ES-I3 (cell line): ENCODE data around the gene ADCY2.
A peak's percentile ranks its signal among the peaks of the same experiment; 100 is the strongest.
"Not testable (repeated sequence)": the region's sequence is repeated elsewhere in the genome, so short reads cannot be mapped to it uniquely, and the experiment has no call there.

Experiments used
- H3K36me3 ChIP-seq: 2 replicates; pipeline ENCODE4 v1.6.1; 2013; ENCODE audit warnings: mild to moderate bottlenecking, low read length, control low read depth, moderate library complexity; ENCODE audit not compliant: insufficient read depth
- H3K4me1 ChIP-seq: 2 replicates; pipeline ENCODE4 v1.6.1; 2013; ENCODE audit warnings: mild to moderate bottlenecking, control low read depth, low read length; ENCODE audit not compliant: insufficient read depth
- H3K9ac ChIP-seq: 2 replicates; pipeline ENCODE4 v1.6.1; 2013; ENCODE audit warnings: low read depth, mild to moderate bottlenecking, low read length, moderate library complexity
- H3K9me3 ChIP-seq: 2 replicates; pipeline ENCODE4 v1.6.1; 2013; ENCODE audit warnings: mild to moderate bottlenecking, low read length, moderate library complexity; ENCODE audit not compliant: control insufficient read depth, insufficient read depth

ADCY2 gene

GRCh38 chr5:7415123-7415522, 19.2 kb downstream of the ADCY2 start:
- H3K4me1 ChIP-seq = peaks cover 31% of the 10 kb centered on the region
- H3K36me3 ChIP-seq = peaks cover 17% of the 10 kb centered on the region; the same call in 1 of the 2 replicates
- H3K9ac ChIP-seq = no peak overlapping the region
- H3K9me3 ChIP-seq = no peaks in the 10 kb centered on the region

DNA sequence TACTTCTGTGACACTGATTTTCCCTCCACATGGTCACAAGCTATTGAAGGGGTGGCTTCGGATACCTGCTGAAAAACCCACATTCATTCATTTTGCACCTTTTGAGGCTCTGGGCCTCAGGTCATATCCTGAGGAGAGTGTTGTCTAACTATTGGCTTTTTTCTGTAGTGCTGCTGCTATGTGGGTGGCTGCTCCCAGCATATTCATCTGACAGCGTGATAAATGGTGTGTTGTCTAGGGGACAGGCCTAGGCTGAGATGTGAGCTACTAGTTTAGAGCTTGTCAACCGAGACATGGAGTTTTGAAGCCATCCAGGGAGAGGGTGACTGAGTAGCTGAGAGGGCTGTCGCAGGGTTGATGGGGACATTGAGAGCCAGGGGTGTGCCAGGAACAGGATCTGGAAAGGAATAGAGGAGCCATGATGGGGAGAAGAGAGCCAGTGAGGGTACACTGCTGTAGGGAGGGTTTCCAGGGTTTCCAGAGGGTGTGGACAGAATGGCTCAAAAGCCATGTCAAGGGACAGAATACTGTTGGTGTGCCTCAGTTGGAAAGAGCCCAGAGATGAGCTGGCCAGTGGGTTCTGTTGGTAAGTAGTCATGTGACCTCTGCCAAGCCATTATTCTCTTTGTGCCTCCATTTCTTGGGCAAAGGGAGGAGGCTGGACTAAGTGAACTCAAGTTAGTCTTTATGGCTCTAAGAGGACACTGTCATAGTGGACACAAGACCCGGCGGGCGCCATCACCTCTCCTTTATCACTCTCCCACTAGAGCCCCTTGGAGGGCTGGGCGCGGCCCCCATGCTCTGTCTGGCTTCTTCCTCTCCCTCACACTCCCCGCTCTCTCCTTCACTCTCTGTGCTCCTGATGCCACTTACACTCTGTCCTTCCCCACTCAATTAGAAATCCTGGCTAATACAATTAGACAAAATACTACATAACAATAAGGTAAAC, 19.9 kb downstream of the ADCY2 start:
- Histone ChIP-seq H3K9ac (no peak overlapping the region), H3K4me1 (peaks cover 30% of the 10 kb centered on the region), H3K9me3 (no peaks in the 10 kb centered on the region), H3K36me3 (peaks cover 17% of the 10 kb centered on the region; the same call in 1 of the 2 replicates)

GRCh38 chr5:7418276-7418675, 22.3 kb downstream of the ADCY2 start:
- Histone ChIP-seq H3K36me3 (peaks cover 20% of the 10 kb centered on the region), H3K9me3 (no peaks in the 10 kb centered on the region), H3K4me1 (peaks cover 44% of the 10 kb centered on the region), H3K9ac (no peak overlapping the region)

- Histone ChIP-seq H3K9ac (no peak overlapping the region), H3K4me1 (peaks cover 53% of the 10 kb centered on the region), H3K9me3 (no peaks in the 10 kb centered on the region), H3K36me3 (peaks cover 22% of the 10 kb centered on the region)
These were observed 23.4 kb downstream of the ADCY2 start for GRCh38 chr5:7419367-7419766.

- Histone ChIP-seq H3K4me1 (peaks cover 58% of the 10 kb centered on the region), H3K36me3 (peaks cover 23% of the 10 kb centered on the region), H3K9me3 (no peaks in the 10 kb centered on the region), H3K9ac (no peak overlapping the region)
These were observed 23.9 kb downstream of the ADCY2 start for GRCh38 chr5:7419846-7420245.

GRCh38 chr5:7420510-7421280, 24.8 kb downstream of the ADCY2 start:
- Histone ChIP-seq H3K4me1 (peaks cover 67% of the 10 kb centered on the region), H3K9ac (peak overlapping the region; percentile 11; the same call in 1 of the 2 replicates), H3K36me3 (peaks cover 15% of the 10 kb centered on the region), H3K9me3 (no peaks in the 10 kb centered on the region)

DNA sequence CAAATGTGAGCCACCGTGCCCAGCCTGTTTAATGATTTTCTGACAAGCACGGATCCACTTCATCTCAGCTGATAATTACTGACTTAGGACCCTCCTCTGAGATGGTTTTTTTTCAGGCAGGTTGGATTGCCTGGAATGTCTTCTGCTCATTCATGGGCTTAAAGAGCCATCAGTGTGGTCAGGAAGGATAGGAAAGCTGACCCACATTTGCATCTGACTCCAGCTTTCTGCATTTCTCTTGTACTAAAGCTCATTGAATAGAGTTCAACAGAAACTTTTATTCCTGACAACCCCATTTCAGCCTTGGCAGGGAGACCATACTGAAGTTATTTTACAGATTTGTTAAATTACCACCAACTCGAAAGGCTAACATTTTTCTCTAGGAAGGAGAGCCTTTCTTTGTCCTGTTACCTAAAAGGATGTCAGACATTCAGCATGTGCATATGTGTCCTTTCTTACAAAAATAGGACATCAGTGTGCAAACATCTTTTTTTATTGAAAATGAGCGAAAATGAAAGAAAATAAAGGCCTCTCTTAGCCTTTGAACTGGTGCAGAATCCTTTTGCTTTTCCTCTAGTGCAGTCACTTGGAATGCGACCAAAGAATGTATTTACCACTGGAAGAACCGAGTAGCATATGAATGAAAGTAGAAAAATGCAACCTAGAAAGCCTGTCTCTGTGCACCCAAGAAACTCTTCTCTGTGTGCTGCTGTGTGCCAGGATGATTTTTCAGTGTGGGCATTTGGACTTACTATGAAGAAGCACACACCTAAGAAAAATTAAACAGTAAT, 26.6 kb downstream of the ADCY2 start:
- H3K9ac ChIP-seq = no peak overlapping the region
- peaks cover 72% of the 10 kb centered on the region for H3K4me1 ChIP-seq

DNA sequence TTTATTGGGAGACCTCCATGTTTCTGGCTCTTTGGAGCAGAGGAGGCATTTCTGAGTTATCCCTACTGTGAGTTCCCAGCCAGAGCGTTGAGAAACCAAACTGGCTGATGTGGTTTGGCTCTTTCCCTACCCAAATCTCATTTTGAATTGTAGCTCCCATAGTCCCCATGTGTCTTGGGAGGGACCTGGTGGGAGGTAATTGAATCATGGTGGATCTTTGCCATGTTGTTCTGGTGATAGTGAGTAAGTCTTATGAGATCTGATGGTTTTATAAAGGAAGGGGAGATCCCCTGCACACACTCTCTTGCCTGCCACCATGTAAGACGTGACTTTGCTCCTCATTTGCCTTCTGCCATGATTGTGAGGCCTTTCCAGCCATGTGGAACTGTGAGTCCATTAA, 27.3 kb downstream of the ADCY2 start:
- peaks cover 71% of the 10 kb centered on the region for H3K4me1 ChIP-seq

More for the DNA sequence above, 26.6 kb downstream of the ADCY2 start:
- Histone ChIP-seq H3K36me3 (peaks cover 11% of the 10 kb centered on the region), H3K9me3 (no peaks in the 10 kb centered on the region)

GRCh38 chr5:7425830-7426229, 29.9 kb downstream of the ADCY2 start:
- Histone ChIP-seq H3K36me3 (peaks cover 9% of the 10 kb centered on the region), H3K4me1 (peaks cover 56% of the 10 kb centered on the region), H3K9me3 (no peaks in the 10 kb centered on the region), H3K9ac (no peak overlapping the region)

More for the DNA sequence above, 27.3 kb downstream of the ADCY2 start:
- peaks cover 11% of the 10 kb centered on the region for H3K36me3 ChIP-seq
- H3K9me3 ChIP-seq, H3K9ac ChIP-seq: not testable (repeated sequence)

DNA sequence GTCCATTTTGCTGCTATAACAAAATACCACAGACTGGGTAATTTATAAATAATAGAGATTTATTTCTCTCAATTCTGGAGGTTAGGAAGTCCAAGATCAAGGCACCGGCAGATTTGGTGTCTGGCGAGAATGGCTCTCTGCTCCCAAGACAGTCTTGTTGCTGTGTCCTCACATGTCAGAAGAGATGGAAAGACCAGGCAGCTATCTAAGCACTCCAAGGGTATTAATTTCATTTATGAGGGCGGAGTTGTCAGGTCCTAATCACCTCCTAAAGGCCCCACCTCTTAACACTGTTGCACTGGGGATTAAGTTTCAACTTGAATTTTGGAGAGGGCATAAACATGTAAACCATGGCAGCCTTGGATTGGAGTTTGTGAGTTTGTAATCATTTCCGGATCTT, 30.3 kb downstream of the ADCY2 start:
- H3K9me3 ChIP-seq = no peaks in the 10 kb centered on the region
- no peak overlapping the region for H3K9ac ChIP-seq
- peaks cover 52% of the 10 kb centered on the region for H3K4me1 ChIP-seq
- peaks cover 9% of the 10 kb centered on the region for H3K36me3 ChIP-seq

- Histone ChIP-seq H3K36me3 (peaks cover 8% of the 10 kb centered on the region; the same call in 1 of the 2 replicates), H3K9ac (no peak overlapping the region), H3K9me3 (peaks cover 6% of the 10 kb centered on the region; the same call in 1 of the 2 replicates), H3K4me1 (no peaks in the 10 kb centered on the region)
These were observed 39.0 kb downstream of the ADCY2 start for GRCh38 chr5:7434914-7435313.

DNA sequence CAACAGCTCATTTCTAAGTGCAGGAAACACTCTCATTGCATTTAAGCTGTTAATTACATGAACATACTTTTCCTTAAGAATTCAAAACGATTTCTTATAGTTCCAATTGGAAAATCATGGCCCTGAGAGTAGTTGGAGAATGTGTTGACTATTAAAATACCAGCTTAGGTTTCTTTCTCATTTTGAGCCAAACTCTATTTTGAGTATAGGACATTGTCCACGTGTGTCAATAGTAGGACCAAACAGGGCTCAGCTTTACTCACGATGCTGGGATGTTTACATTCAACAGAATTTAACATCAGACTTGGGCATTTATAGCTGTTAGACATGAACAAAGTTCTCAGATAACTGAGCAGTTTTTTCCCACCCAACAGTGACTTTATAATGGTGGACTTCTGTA, 39.6 kb downstream of the ADCY2 start:
- Histone ChIP-seq H3K9me3 (peaks cover 6% of the 10 kb centered on the region; the same call in 1 of the 2 replicates), H3K9ac (no peak overlapping the region), H3K36me3 (peaks cover 8% of the 10 kb centered on the region; the same call in 1 of the 2 replicates)

DNA sequence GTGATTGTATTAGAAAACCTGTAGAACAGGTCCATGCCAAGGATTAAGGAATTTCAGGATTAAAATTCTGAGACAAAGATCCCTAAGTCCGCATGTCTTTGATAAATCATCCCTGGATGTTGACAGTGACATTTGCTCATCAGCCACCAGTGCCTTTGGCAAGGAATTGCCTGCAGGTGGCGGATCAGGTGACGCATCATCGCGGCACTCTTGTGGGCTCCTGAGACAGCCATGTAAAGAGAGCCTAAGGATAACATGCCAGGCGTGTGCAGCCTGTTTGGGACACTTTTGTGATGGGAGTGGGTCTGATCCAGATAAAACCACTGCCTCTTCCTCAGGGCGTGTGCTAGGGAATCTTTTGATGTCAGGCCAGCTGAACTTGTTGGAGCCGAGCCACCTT, 40.6 kb downstream of the ADCY2 start:
- Histone ChIP-seq H3K4me1 (no peaks in the 10 kb centered on the region), H3K36me3 (peaks cover 8% of the 10 kb centered on the region; the same call in 1 of the 2 replicates), H3K9ac (no peak overlapping the region), H3K9me3 (peaks cover 6% of the 10 kb centered on the region; the same call in 1 of the 2 replicates)

More for the DNA sequence above, 39.6 kb downstream of the ADCY2 start:
- no peaks in the 10 kb centered on the region for H3K4me1 ChIP-seq

DNA sequence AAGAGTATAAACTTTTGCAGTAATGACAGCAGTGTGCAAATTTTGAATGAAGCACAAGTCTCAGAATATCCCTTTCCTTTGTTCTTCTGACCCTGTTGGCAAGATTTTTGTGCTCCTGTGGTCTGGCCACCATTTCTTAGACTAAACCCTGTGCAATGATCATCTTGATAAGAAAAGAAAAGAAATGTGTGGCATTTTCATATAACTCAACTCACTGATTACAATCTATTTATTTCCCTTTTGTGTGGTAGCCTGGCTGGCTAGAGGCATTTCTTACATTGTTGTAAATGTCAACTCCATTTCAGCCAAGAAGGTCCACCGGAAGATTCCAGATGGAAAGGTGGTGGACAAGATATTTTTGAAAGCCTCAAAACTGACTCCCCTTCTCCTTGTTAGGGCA, 41.9 kb downstream of the ADCY2 start:
- Histone ChIP-seq H3K4me1 (no peaks in the 10 kb centered on the region), H3K9me3 (peaks cover 6% of the 10 kb centered on the region; the same call in 1 of the 2 replicates), H3K9ac (no peak overlapping the region), H3K36me3 (peaks cover 8% of the 10 kb centered on the region; the same call in 1 of the 2 replicates)
